ENCODE results near the gene AHI1.

The AHI1 gene

GRCh38 chr6:135540207-135540840, 42.8 kb upstream of the AHI1 start:
- Histone ChIP-seq H3K4me1 (ENCODE audit: insufficient read depth, low read length) (peaks cover 3% of the 10 kb centered on the region; the same call in 1 of the 2 replicates), H3K4me3 (ENCODE audit: low read depth in 1 of 2, low read length in 2 of 2) (no peak overlapping the region), H3K27me3 (ENCODE audit: insufficient read depth, low read length, poor library complexity) (peaks cover 16% of the 10 kb centered on the region), H3K9me3 (ENCODE audit: insufficient read depth, low read length, severe bottlenecking) (no peaks in the 10 kb centered on the region), H3K4me2 (ENCODE audit: insufficient read depth, low read length) (no peak overlapping the region), H3K79me2 (ENCODE audit: insufficient read depth, low read length) (no peaks in the 10 kb centered on the region), H2AFZ (ENCODE audit: low read depth, low read length) (no peak overlapping the region), H3K36me3 (ENCODE audit: insufficient read depth, low read length) (no peaks in the 10 kb centered on the region), H3K27ac (ENCODE audit: low read length) (no peak overlapping the region), H3K9ac (ENCODE audit: low read depth, low read length) (no peak overlapping the region), H4K20me1 (ENCODE audit: insufficient read depth, low read length) (no peaks in the 10 kb centered on the region)
- no peak for ATAC-seq (ENCODE audit: insufficient read depth, low read depth)
- TF ChIP-seq EZH2 (IDR thresholded peaks at IDR 0.05; ENCODE audit: borderline replicate concordance, low read depth, low read length, severe bottlenecking) (no peak), CTCF (IDR thresholded peaks at IDR 0.05; ENCODE audit: borderline replicate concordance, extremely low read depth, low read length, poor library complexity, severe bottlenecking) (no peak)
- no peak for DNase-seq

- no peak overlapping the region for H2AFZ ChIP-seq (ENCODE audit: low read depth, low read length)
- H3K4me3 ChIP-seq (ENCODE audit: low read depth in 1 of 2, low read length in 2 of 2) = no peak overlapping the region
- ATAC-seq (ENCODE audit: insufficient read depth, low read depth) (no peak), DNase-seq (no peak)
- H3K9ac ChIP-seq (ENCODE audit: low read depth, low read length) = no peak overlapping the region
- H3K4me2 ChIP-seq (ENCODE audit: insufficient read depth, low read length) = no peak overlapping the region
- H4K20me1 ChIP-seq (ENCODE audit: insufficient read depth, low read length) = no peaks in the 10 kb centered on the region
- H3K4me1 ChIP-seq (ENCODE audit: insufficient read depth, low read length) = peaks cover 3% of the 10 kb centered on the region; the same call in 1 of the 2 replicates
- H3K36me3 ChIP-seq (ENCODE audit: insufficient read depth, low read length) = no peaks in the 10 kb centered on the region
- no peaks in the 10 kb centered on the region for H3K79me2 ChIP-seq (ENCODE audit: insufficient read depth, low read length)
- H3K9me3 ChIP-seq (ENCODE audit: insufficient read depth, low read length, severe bottlenecking) = no peaks in the 10 kb centered on the region
- no peak overlapping the region for H3K27ac ChIP-seq (ENCODE audit: low read length)
- peaks cover 14% of the 10 kb centered on the region for H3K27me3 ChIP-seq (ENCODE audit: insufficient read depth, low read length, poor library complexity)
- TF ChIP-seq EZH2 (IDR thresholded peaks at IDR 0.05; ENCODE audit: borderline replicate concordance, low read depth, low read length, severe bottlenecking) = no peak
- no peak for TF ChIP-seq CTCF (IDR thresholded peaks at IDR 0.05; ENCODE audit: borderline replicate concordance, extremely low read depth, low read length, poor library complexity, severe bottlenecking)
These were observed 40.3 kb upstream of the AHI1 start for GRCh38 chr6:135537741-135538301.

- H3K4me2 ChIP-seq (ENCODE audit: insufficient read depth, low read length) = no peak overlapping the region; the same call in 1 of the 2 replicates
- no peaks in the 10 kb centered on the region for H4K20me1 ChIP-seq (ENCODE audit: insufficient read depth, low read length)
- no peak overlapping the region for H3K9ac ChIP-seq (ENCODE audit: low read depth, low read length)
- no peak for DNase-seq
- H3K27ac ChIP-seq (ENCODE audit: low read length) = no peak overlapping the region
- no peaks in the 10 kb centered on the region for H3K9me3 ChIP-seq (ENCODE audit: insufficient read depth, low read length, severe bottlenecking)
- ATAC-seq (ENCODE audit: insufficient read depth, low read depth) = peak; percentile 79
- H3K4me1 ChIP-seq (ENCODE audit: insufficient read depth, low read length) = peaks cover 3% of the 10 kb centered on the region; the same call in 1 of the 2 replicates
- peak overlapping the region; percentile 18 for H2AFZ ChIP-seq (ENCODE audit: low read depth, low read length)
- TF ChIP-seq EZH2 (IDR thresholded peaks at IDR 0.05; ENCODE audit: borderline replicate concordance, low read depth, low read length, severe bottlenecking) = no peak
- peak; percentile 83 for TF ChIP-seq CTCF (IDR thresholded peaks at IDR 0.05; ENCODE audit: borderline replicate concordance, extremely low read depth, low read length, poor library complexity, severe bottlenecking)
- H3K4me3 ChIP-seq (ENCODE audit: low read depth in 1 of 2, low read length in 2 of 2) = no peak overlapping the region
- no peaks in the 10 kb centered on the region for H3K36me3 ChIP-seq (ENCODE audit: insufficient read depth, low read length)
- no peaks in the 10 kb centered on the region for H3K79me2 ChIP-seq (ENCODE audit: insufficient read depth, low read length)
- H3K27me3 ChIP-seq (ENCODE audit: insufficient read depth, low read length, poor library complexity) = peaks cover 19% of the 10 kb centered on the region
These were observed 38.5 kb upstream of the AHI1 start for GRCh38 chr6:135535989-135536414.
